AG04449 (cell line): Measurements from ENCODE around the gene GUCY2D.
"Not testable (repeated sequence)": the region's sequence is repeated elsewhere in the genome, so short reads cannot be mapped to it uniquely, and the experiment has no call there.

Source experiments
- CTCF ChIA-PET: fragments of 350-600 bp; formaldehyde crosslinking; extraction: SDS; loops from one replicate; lab custom pipeline; 2021; ENCODE audit warnings: antibody characterized with exemption; lab: Yijun Ruan, JAX
- POLR2A ChIA-PET: fragments of 400-600, 350-600 bp; formaldehyde crosslinking; extraction: SDS; loops from one replicate; lab custom pipeline; 2020; ENCODE audit warnings: antibody characterized with exemption, inconsistent platforms; lab: Yijun Ruan, JAX
- DNase-seq: peaks from one replicate; pipeline ENCODE4 v3.0.0-alpha.2; 2010; ENCODE audit warnings: low read depth, low spot score
- H3K4me3 ChIP-seq: 2 replicates; pipeline ENCODE4 v1.5.1; 2011; ENCODE audit warnings: low read depth, mild to moderate bottlenecking, control low read depth, low read length
- TF ChIP-seq, protein P1 (sequence below): IDR thresholded peaks from one replicate; pipeline ENCODE4 v1.5.1; 2011; ENCODE audit warnings: mild to moderate bottlenecking, moderate library complexity, low read length, control low read depth, inconsistent platforms; ENCODE audit not compliant: insufficient read depth; ENCODE audit errors: missing control alignments

The GUCY2D gene

DNA sequence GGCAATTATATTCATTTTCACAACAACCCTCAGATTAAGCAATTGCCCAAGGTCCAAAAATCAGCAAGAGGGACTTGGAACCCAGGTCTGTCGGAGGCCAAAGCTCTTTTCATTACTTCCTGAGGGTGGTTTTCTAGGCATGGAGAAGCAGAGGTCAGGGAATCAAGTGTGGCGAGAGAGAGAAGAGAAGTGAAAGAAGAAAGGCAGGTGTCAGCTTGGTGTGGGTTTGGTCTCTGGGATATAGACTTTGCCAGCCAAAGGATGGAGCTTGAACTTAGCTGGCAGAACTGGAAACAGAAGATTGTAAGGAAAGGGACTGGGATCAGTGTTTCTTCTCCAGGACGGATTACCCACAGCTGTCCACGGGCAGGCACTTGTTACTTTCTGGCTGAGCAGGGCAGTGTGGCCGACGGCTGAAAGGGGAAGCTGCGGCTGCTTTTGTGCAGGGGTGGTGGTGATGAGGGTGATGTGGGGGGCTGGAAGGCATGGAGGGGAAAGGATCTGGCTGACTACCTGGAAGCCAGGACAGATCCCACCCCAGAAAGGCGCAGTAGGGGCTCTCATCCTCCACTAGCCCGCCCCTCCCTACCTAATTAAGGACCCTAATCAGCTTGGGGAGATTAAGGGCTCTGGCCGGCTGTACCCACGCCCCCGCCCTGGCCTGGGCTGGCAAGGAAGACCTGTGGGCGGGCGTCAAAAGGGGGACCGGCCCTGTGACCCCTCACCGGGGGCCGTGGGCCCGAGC is at the start of gene GUCY2D:
Gene GUCY2D (plus strand): TSS at position 640 of the 745 bp plus-strand sequence. CDS start 433 bp downstream, outside the sequence.
- ChIA-PET CTCF (interaction anchor here (0.7 to 5.3 kb wide), 10 partner anchors 11 to 140 kb away, joined by 3 to 109 read pairs (median 6); no protein-coding TSS in a partner anchor), POLR2A (no interaction called here)
- TF ChIP-seq, protein P1, sequence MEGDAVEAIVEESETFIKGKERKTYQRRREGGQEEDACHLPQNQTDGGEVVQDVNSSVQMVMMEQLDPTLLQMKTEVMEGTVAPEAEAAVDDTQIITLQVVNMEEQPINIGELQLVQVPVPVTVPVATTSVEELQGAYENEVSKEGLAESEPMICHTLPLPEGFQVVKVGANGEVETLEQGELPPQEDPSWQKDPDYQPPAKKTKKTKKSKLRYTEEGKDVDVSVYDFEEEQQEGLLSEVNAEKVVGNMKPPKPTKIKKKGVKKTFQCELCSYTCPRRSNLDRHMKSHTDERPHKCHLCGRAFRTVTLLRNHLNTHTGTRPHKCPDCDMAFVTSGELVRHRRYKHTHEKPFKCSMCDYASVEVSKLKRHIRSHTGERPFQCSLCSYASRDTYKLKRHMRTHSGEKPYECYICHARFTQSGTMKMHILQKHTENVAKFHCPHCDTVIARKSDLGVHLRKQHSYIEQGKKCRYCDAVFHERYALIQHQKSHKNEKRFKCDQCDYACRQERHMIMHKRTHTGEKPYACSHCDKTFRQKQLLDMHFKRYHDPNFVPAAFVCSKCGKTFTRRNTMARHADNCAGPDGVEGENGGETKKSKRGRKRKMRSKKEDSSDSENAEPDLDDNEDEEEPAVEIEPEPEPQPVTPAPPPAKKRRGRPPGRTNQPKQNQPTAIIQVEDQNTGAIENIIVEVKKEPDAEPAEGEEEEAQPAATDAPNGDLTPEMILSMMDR: no peak
- no peak within 1 kb of the TSS for H3K4me3 ChIP-seq
- DNase-seq: no peak

DNA sequence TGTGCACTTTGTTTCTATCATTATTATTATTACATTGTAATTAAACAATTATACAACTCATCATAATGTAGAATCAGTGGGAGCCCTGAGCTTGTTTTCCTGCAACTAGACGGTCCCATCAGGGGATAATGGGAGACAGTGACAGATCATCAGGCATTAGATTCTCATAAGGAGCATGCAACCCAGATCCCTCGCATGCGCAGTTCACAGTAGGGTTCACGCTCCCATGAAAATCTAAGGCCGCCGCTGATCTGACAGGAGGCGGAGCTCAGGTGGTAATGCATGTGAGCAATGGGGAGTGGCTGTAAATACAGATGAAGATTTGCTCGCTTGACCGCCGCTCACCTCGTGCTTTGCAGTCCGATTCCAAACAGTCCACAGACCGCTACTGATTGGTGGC is 49.1 kb upstream of the GUCY2D start:
- H3K4me3 ChIP-seq, DNase-seq, POLR2A ChIA-PET: not testable (repeated sequence)
- CTCF ChIA-PET: interaction anchor here (0.5 to 3.5 kb wide), 8 partner anchors 9 to 429 kb away, joined by 3 to 16 read pairs (median 4); no protein-coding TSS in a partner anchor

DNA sequence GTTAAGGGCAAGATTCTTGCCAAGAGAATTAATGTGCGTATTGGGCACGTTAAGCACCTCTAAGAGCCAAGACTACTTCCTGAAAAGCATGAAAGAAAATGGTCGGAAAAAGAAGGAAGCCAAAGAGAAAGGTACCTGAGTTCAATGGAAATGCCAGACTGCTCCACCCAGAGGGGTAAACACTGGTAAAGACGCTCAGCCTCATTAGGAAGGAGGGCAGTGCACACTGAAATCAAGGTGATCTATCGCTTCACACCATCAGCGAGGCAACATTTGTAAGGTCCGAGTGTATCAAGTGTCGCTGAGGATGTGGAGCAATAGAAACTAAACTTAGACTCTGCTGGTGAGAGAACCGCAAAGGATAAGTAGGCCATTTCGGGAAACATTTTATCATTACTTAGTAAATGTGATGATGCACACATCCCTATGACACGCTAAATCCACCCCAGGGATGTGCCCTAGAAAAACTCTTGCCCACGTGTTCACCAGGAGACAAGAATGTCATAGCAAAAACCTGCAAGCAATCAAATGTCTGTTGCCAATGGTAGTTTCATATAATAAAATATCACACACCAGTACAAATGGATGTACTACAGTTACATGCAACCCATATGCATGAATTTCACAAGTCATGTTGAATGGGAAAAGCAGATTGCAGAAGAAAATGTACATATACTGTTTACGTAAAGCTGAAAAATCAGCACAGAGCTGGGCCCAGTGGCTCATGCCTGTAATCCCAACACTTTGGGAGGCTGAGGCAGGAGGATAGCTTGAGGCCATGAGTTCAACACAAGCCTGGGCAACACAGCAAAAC is 46.8 kb upstream of the GUCY2D start:
- ChIA-PET CTCF (interaction anchor here (0.7 to 2.1 kb wide), 8 partner anchors 9 to 102 kb away, joined by 3 to 12 read pairs (median 4); no protein-coding TSS in a partner anchor), POLR2A (no interaction called here)

DNA sequence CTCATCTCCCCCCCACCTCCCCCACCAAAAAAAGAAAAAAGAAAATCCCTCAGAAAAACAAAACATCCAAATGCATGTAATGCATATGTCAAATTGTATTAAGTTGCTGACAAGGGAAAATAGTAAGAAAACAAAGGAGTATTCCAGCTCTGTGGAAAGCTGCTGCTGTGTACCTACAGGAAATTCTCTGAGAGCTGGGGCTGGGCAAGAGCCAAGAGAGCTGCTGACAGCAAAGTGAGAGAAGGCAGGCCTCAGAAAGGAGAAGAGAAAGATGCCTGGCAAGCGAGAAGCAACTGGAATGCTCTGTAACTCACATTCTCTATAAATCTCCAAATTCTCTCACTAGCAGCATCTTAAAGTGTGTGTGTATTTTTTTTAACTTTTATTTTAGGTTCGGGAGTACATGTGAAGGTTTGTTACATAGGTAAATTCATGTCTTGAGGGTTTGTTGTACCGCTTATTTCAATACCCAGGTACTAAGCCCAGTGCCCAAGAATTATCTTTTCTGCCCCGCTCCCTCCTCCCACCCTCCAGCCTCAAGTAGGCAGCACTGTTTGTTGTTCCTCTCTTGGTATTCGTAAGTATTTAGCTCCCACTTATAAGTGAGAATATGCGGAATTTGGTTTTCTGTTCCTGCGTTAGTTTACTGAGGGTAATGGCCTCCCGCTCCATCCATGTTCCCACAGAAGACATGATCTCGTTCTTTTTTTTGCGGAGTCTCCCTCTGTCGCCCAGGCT is 46.0 kb upstream of the GUCY2D start:
- DNase-seq: no peak
- ChIA-PET POLR2A (no interaction called here), CTCF (interaction anchor here (0.7 to 2.0 kb wide), 10 partner anchors 9 to 101 kb away, joined by 3 to 12 read pairs (median 4); no protein-coding TSS in a partner anchor)
- H3K4me3 ChIP-seq: no peak overlapping the region
- TF ChIP-seq, protein P1: no peak

More for the DNA sequence above, 46.8 kb upstream of the GUCY2D start:
- TF ChIP-seq, protein P1: no peak
- H3K4me3 ChIP-seq: no peak overlapping the region
- no peak for DNase-seq

DNA sequence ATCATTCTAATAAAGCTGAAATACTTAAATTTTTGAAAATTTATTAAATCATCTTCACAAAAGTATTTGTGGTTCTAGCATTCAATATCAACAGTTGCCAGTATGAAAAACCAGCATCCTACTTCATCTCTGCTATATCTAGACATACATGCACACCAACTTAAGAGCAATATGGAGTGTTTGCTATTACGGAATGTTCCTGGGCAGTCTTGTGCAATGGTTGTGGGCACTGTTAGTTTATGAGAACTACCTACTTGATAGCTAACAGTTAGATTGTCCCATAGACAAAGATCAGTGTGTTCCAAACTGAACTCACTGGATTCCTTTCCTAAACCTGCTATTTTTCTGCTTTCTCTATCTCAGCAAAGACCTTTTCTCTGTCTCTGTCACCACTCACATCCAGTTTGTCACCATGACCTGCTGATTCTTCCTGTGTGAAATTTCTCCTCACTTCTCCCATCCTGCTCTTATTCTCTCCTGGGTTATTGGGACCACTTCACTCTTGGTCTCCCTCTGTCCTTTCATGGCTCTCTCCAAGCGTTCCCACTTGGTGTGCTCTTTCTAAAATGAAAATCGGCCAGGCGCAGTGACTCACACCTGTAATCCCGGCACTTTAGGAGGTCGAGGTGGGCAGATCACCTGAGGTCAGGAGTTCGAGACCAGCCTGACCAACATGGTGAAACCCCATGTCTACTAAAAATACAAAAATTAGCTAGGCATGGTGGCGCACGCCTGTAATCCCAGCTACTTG is 42.7 kb upstream of the GUCY2D start:
- H3K4me3 ChIP-seq: no peak overlapping the region
- no peak for DNase-seq
- ChIA-PET CTCF (interaction anchor here (0.9 to 1.3 kb wide), 2 partner anchors 11 to 46 kb away, joined by 3 read pairs; no protein-coding TSS in a partner anchor), POLR2A (no interaction called here)
- TF ChIP-seq, protein P1: no peak
